Measurements from ENCODE around the gene ARHGAP32.
"Not testable (repeated sequence)": the region's sequence is repeated elsewhere in the genome, so short reads cannot be mapped to it uniquely, and the experiment has no call there.

The ARHGAP32 gene

DNA sequence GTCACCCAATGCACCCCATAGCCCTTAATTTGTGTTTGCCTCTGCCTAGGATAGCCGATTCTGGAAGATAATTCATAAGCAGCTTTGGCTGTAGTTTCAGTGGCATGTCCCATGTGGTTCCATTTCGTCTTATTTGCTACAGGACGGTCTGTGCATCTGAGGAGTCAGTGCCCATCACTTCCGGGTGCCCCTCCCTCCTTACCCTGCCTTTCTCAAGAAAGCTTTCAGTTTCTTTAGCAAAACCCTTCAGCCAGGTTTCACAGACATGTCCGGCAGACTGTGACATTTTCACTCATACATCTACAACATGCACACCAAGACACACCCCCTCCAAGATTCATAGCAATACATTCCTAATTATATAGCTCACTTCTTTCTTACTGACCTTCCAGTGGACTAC, 263.7 kb downstream of the ARHGAP32 start:
- DNase-seq, result no peak
- no peak for TF ChIP-seq POLR2A (IDR thresholded peaks at IDR 0.05; ENCODE audit: low read length)
- no peak for TF ChIP-seq GATA1 (IDR thresholded peaks at IDR 0.05; ENCODE audit: low read depth, low read length)

DNA sequence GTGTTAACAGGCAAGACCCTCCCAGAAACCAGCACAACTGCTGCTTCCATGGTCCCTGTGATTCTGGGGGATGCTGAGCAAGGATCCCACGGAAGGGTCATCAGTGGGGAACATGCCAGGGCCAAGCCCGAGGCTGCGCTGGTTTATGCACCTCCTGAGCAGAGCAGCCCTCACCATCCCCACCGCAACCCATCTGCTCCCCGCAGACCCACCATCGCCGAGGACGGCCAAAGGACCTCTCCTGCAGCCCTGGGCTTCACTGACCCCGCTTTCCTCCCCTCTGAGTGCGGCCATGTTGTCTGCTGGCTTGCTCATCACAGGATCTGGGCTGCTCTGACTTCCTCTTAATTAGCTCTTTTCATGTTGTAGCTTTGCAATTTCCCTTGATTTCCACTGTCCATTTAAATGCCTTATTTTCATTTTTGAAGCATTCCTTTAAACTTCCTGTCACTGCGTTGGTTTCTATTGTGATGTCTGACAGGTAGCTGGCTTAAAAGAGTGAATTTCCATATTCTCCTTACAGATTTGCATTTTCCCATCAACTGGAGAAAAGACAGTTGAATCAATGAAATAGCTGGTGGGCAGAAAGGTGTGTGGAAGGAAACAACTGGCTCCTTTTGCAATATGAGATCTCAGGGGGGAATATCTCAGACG, 264.3 kb downstream of the ARHGAP32 start:
- DNase-seq, result no peak
- no peak for TF ChIP-seq POLR2A (IDR thresholded peaks at IDR 0.05; ENCODE audit: low read length)
- TF ChIP-seq GATA1 (IDR thresholded peaks at IDR 0.05; ENCODE audit: low read depth, low read length), result no peak

DNA sequence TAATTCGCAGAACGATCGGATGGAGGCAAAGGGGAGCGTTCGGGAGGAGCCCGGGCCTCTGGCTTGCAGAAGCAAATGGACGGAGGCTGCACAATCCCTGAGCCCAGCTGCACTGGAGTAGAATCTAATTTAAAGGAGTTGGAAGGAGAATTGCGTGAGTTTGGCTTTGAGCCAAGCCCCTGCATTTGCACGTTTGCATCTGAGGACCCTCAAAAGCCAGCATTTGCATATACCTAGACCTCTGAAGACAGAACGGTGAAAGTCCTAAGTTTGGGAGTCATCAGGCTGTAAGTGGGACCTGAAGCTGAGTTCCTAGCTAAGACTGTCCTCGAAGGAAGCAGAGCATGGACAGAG, 265.0 kb downstream of the ARHGAP32 start:
- TF ChIP-seq POLR2A (IDR thresholded peaks at IDR 0.05; ENCODE audit: low read length) (no peak), GATA1 (IDR thresholded peaks at IDR 0.05; ENCODE audit: low read depth, low read length) (no peak)
- DNase-seq, result no peak

GRCh38 chr11:128926437-128927107, 265.6 kb downstream of the ARHGAP32 start:
- no peak for DNase-seq
- no peak for TF ChIP-seq GATA1 (IDR thresholded peaks at IDR 0.05; ENCODE audit: low read depth, low read length)
- TF ChIP-seq POLR2A (IDR thresholded peaks at IDR 0.05; ENCODE audit: low read length), result no peak

DNA sequence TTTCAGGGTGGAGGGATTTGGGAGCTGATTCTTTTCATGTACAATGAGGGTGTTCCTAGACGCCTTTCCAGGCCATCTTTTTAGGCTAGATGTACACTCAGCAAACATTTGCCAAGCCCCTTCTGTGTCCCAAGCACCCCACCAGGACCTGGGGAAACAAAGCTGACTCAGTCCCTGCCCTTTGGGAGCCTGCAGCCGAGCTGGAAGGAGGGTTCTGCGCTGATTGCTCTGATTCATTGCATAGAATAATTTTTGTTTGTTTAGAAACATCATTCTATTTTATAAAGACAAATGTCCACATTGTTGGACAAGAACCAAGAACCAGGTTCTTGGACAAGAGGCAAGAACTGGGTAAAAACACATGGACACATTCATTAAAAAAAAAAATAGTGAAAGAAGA, 266.1 kb downstream of the ARHGAP32 start:
- no peak for TF ChIP-seq GATA1 (IDR thresholded peaks at IDR 0.05; ENCODE audit: low read depth, low read length)
- no peak for TF ChIP-seq POLR2A (IDR thresholded peaks at IDR 0.05; ENCODE audit: low read length)
- DNase-seq, result no peak

DNA sequence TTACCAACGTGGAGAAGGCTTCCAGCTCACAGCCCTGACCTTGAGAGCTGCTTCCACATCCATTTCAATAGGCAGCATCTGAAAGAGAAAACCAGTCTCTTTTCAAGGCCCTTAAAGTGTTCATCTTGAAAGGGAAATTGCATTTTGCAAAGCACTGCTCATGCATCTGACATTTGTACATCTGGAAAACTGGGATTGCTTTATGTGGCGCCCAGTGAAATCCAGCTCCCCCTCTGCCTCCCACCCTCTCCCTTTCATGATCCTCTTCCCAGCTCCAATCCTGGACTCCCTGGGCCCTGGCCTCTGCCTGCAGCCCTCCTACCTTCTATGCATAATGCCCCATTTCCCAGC, 266.9 kb downstream of the ARHGAP32 start:
- TF ChIP-seq POLR2A (IDR thresholded peaks at IDR 0.05; ENCODE audit: low read length) (no peak), GATA1 (IDR thresholded peaks at IDR 0.05; ENCODE audit: low read depth, low read length) (no peak)
- DNase-seq, result no peak

DNA sequence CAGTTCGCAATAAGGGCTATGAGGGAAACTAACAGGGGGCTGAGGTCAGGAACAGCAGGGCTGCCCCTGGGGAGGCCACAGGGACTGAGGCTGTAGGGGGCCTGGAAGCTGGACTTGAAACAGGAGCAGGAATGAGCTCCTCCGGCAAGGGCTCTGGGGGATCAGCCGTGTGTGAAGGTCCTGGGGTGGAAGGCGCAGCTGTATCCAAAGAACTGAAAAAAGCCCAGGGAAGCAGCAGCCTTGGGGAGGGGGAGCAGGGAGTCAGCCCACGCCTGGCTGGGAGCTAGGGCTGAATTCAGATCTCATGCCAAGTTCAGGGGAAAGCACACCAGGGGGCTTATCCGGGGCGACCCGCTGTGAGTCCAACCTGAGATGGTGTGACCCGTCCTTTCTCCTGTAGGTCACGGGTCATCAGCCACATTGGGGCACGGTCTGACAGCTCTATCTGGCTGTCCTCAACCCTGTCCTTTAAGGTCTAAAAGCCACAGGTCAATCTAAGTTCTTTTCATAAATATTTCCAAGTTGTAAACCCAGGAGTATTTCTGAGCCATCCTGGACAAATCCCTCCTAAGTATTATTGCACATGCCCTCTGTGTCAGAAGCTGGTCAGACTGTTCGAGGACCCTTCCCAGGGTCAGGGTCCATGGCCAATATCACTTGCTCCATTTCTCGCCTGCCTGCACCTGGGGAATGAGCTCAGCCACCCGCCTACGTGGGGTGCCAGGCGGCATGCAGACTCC, 267.4 kb downstream of the ARHGAP32 start:
- no peak for DNase-seq

DNA sequence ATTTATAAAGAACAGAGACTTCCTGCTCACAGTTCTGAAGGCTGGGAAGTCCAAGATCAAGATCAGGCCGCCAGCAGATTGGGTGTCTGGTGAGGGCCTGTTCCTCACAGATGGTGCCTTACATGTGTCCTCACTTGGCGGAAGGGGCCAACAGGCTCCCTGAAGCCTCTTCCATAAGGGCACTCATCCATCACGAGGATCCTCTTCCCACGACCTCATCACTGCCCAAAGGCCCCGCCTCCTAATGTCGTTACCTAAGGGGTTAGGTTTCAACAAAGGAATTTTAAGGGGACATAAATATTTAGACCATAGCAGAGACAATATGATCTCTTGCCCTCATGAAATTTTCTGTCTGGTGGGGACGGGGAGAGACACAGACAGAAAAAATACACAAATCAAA, 268.0 kb downstream of the ARHGAP32 start:
- no peak for DNase-seq
- TF ChIP-seq GATA1 (IDR thresholded peaks at IDR 0.05; ENCODE audit: low read depth, low read length), result no peak

More for the DNA sequence above, 267.4 kb downstream of the ARHGAP32 start:
- TF ChIP-seq POLR2A (IDR thresholded peaks at IDR 0.05; ENCODE audit: low read length) (no peak), GATA1 (IDR thresholded peaks at IDR 0.05; ENCODE audit: low read depth, low read length) (no peak)

GRCh38 chr11:128921793-128922192, 270.3 kb downstream of the ARHGAP32 start:
- no peak for DNase-seq
- TF ChIP-seq POLR2A (IDR thresholded peaks at IDR 0.05; ENCODE audit: low read length) (no peak), GATA1 (IDR thresholded peaks at IDR 0.05; ENCODE audit: low read depth, low read length) (no peak)

- TF ChIP-seq POLR2A (IDR thresholded peaks at IDR 0.05; ENCODE audit: low read length), result no peak
- TF ChIP-seq GATA1 (IDR thresholded peaks at IDR 0.05; ENCODE audit: low read depth, low read length), result no peak
- DNase-seq, result no peak
Observed at GRCh38 chr11:128920666-128921065, 271.5 kb downstream of the ARHGAP32 start.

- not testable (repeated sequence) for DNase-seq
Observed at GRCh38 chr11:128919635-128920034, 272.5 kb downstream of the ARHGAP32 start.

- DNase-seq, result no peak
Observed at GRCh38 chr11:128919216-128919615, 272.9 kb downstream of the ARHGAP32 start.

GRCh38 chr11:128917144-128917724, 274.9 kb downstream of the ARHGAP32 start:
- no peak for DNase-seq
- no peak for TF ChIP-seq GATA1 (IDR thresholded peaks at IDR 0.05; ENCODE audit: low read depth, low read length)

More at GRCh38 chr11:128919216-128919615, 272.9 kb downstream of the ARHGAP32 start:
- TF ChIP-seq GATA1 (IDR thresholded peaks at IDR 0.05; ENCODE audit: low read depth, low read length) (no peak), POLR2A (IDR thresholded peaks at IDR 0.05; ENCODE audit: low read length) (no peak)

DNA sequence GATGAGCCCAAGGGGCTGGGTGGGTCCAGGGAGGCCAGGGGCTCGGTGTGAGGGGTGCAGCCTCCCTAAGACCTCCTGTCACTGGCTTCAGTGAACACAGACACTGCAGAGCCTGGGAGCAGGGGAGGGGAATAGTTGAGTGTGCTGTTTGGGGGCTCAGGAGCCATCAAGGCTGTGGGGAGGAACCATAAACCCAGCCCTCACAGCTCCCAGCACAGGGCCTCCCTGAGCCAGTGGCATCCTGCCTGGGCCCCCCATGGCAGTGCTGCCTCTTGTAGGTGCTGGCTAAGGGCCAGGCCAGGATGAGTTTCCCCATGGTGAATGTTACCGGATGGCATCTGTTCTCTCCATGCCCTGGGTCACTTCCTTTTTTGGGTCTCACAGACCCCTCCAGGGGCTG, 275.4 kb downstream of the ARHGAP32 start:
- TF ChIP-seq POLR2A (IDR thresholded peaks at IDR 0.05; ENCODE audit: low read length) (no peak), GATA1 (IDR thresholded peaks at IDR 0.05; ENCODE audit: low read depth, low read length) (no peak)
- DNase-seq, result no peak

Data from erythroblast (primary cell).